Measurements from ENCODE around the gene DDX51.
A peak's percentile ranks its signal among the peaks of the same experiment; 100 is the strongest.
"Not testable (repeated sequence)": the region's sequence is repeated elsewhere in the genome, so short reads cannot be mapped to it uniquely, and the experiment has no call there.

Gene DDX51

DNA sequence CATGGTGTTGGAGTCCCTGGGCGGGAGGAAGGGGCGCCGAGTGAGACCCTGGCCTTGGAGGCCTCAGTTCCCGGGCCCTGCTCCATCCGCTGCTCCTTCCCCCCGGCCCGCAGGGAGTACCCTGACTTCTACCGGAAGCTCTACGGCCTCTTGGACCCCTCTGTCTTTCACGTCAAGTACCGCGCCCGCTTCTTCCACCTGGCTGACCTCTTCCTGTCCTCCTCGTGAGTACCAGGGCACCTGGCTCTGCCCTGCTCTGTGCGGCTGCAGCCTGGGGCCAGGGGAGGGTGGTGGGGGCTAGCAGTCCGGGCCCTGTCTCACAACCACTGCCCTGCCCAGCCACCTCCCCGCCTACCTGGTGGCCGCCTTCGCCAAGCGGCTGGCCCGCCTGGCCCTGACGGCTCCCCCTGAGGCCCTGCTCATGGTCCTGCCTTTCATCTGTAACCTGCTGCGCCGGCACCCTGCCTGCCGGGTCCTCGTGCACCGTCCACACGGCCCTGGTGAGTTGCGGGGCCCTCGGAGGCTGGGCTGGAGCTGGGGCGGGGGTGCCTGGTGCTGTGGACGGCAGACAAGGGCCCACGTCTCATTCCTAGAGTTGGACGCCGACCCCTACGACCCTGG lies 7.1 kb upstream of the DDX51 start:
- Histone ChIP-seq H3K4me3 (ENCODE audit: low read depth, low read length) (no peak overlapping the region), H3K36me3 (ENCODE audit: control insufficient read depth, insufficient read depth, low read length) (peaks cover 45% of the 10 kb centered on the region), H3K9ac (ENCODE audit: low read length) (no peak overlapping the region), H3K4me1 (ENCODE audit: control insufficient read depth, insufficient read depth, low read length) (peaks cover 5% of the 10 kb centered on the region; the same call in 1 of the 2 replicates), H3K27me3 (ENCODE audit: control insufficient read depth, insufficient read depth, low read length) (no peaks in the 10 kb centered on the region), H3K9me3 (ENCODE audit: control insufficient read depth, insufficient read depth, low read depth, low read length) (peaks cover 5% of the 10 kb centered on the region; the same call in 1 of the 2 replicates), H3K27ac (ENCODE audit: low read depth, low read length) (no peak overlapping the region)

DNA sequence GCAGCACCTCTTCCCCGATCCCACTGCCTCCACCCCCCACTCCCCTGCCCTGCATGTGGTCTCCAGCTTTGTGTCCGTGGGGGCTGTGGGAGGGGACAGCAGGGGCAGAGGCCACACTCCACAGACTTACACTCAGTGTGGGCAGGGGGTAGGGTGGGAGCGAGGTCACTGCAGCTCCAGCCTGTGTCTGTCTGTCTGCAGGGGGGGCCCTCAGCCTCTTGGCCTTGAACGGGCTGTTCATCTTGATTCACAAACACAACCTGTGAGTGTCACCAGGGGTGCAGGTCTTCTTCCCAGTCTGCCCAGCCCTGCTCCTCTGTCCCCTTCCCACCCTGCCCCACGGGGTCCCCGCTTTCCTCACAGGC lies 6.6 kb upstream of the DDX51 start:
- H3K36me3 ChIP-seq (ENCODE audit: control insufficient read depth, insufficient read depth, low read length) = peaks cover 42% of the 10 kb centered on the region
- H3K9me3 ChIP-seq (ENCODE audit: control insufficient read depth, insufficient read depth, low read depth, low read length) = no peaks in the 10 kb centered on the region
- no peak overlapping the region for H3K9ac ChIP-seq (ENCODE audit: low read length)
- no peak overlapping the region for H3K27ac ChIP-seq (ENCODE audit: low read depth, low read length)
- H3K4me1 ChIP-seq (ENCODE audit: control insufficient read depth, insufficient read depth, low read length) = peaks cover 5% of the 10 kb centered on the region; the same call in 1 of the 2 replicates
- H3K27me3 ChIP-seq (ENCODE audit: control insufficient read depth, insufficient read depth, low read length) = no peaks in the 10 kb centered on the region
- no peak overlapping the region for H3K4me3 ChIP-seq (ENCODE audit: low read depth, low read length)

DNA sequence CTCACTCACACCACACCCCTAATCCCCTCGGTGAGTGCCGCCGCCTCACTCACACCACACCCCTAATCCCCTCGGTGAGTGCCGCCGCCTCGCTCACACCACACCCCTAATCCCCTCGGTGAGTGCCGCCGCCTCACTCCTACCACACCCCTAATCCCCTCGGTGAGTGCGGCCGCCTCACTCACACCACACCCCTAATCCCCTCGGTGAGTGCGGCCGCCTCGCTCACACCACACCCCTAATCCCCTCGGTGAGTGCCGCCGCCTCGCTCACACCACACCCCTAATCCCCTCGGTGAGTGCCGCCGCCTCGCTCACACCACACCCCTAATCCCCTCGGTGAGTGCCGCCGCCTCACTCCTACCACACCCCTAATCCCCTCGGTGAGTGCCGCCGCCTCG lies 5.4 kb upstream of the DDX51 start:
- not testable (repeated sequence) for H3K27me3 ChIP-seq (ENCODE audit: control insufficient read depth, insufficient read depth, low read length); H3K4me1 ChIP-seq (ENCODE audit: control insufficient read depth, insufficient read depth, low read length); H3K4me3 ChIP-seq (ENCODE audit: low read depth, low read length); H3K9ac ChIP-seq (ENCODE audit: low read length); H3K9me3 ChIP-seq (ENCODE audit: control insufficient read depth, insufficient read depth, low read depth, low read length); H3K27ac ChIP-seq (ENCODE audit: low read depth, low read length)
- H3K36me3 ChIP-seq (ENCODE audit: control insufficient read depth, insufficient read depth, low read length) = peaks cover 41% of the 10 kb centered on the region

DNA sequence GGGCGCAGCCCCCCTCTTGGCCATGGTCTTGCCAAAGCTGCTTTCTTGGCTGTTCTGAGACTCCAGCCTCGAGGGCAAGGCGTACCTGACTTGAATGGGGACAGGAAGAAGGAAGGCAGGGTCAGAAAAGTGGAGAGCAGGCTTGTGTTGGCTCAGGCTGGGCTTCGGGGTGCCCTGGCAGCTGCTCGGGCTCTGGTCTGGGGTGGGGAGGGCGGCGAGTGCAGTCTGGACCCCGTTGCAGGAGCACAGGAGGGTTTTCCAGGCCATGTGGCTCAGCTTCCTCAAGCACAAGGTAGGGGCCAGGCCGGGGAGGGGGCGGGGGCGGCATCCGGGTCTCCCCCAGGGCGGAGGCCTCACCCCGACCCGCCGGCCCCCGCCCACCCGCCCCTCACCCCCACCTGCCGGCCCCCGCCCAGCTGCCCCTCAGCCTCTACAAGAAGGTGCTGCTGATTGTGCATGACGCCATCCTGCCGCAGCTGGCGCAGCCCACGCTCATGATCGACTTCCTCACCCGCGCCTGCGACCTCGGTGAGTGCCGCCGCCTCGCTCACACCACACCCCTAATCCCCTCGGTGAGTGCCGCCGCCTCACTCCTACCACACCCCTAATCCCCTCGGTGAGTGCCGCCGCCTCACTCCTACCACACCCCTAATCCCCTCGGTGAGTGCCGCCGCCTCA lies 4.4 kb upstream of the DDX51 start:
- Histone ChIP-seq H3K9me3 (ENCODE audit: control insufficient read depth, insufficient read depth, low read depth, low read length) (no peaks in the 10 kb centered on the region), H3K27me3 (ENCODE audit: control insufficient read depth, insufficient read depth, low read length) (no peaks in the 10 kb centered on the region), H3K27ac (ENCODE audit: low read depth, low read length) (no peak overlapping the region), H3K36me3 (ENCODE audit: control insufficient read depth, insufficient read depth, low read length) (peaks cover 41% of the 10 kb centered on the region), H3K4me1 (ENCODE audit: control insufficient read depth, insufficient read depth, low read length) (peaks cover 5% of the 10 kb centered on the region; the same call in 1 of the 2 replicates), H3K4me3 (ENCODE audit: low read depth, low read length) (no peak overlapping the region), H3K9ac (ENCODE audit: low read length) (no peak overlapping the region)

DNA sequence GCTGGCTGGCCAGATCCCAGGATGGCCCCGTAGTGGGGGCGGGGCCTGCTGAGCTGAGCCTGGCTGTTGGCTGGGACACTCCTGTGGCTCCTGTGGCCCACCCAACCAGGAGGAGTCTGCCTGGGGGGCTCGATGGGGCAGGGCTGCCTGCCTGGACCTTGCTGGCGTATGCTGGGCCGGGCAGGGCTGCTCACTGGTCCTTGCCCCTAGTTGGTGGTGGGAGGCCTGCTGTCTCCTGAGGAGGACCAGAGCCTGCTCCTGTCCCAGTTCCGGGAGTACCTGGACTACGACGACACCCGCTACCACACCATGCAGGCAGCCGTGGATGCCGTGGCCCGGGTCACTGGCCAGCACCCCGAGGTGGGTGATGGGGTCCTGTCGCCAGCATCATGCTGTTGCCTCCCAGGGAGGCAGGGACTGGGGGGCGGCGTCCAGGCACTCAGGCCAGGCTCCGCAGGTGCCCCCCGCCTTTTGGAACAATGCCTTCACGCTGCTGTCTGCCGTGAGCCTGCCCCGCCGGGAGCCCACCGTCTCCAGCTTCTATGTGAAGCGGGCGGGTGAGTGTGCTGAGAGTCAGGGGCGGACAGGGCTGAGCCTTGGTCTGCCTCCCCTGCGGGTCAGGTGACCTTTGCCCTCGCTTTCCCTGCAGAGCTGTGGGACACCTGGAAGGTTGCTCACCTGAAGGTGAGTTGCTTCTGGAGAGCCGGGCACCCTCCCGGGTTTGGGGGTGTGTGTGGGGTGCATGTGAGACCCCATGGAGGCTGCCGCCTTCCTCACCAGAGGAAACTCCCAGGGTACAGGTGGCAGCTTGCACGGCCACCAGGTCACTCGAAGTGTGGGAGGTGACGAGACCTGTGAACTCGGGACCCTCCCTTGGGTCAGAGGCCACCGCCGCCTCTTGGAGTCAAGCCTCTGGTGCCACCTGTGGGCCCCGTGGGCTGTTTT lies 3.6 kb upstream of the DDX51 start:
- Histone ChIP-seq H3K9ac (ENCODE audit: low read length) (no peak overlapping the region), H3K4me3 (ENCODE audit: low read depth, low read length) (no peak overlapping the region), H3K36me3 (ENCODE audit: control insufficient read depth, insufficient read depth, low read length) (peaks cover 41% of the 10 kb centered on the region), H3K27me3 (ENCODE audit: control insufficient read depth, insufficient read depth, low read length) (no peaks in the 10 kb centered on the region), H3K4me1 (ENCODE audit: control insufficient read depth, insufficient read depth, low read length) (peaks cover 7% of the 10 kb centered on the region; the same call in 1 of the 2 replicates), H3K27ac (ENCODE audit: low read depth, low read length) (no peak overlapping the region), H3K9me3 (ENCODE audit: control insufficient read depth, insufficient read depth, low read depth, low read length) (no peaks in the 10 kb centered on the region)

DNA sequence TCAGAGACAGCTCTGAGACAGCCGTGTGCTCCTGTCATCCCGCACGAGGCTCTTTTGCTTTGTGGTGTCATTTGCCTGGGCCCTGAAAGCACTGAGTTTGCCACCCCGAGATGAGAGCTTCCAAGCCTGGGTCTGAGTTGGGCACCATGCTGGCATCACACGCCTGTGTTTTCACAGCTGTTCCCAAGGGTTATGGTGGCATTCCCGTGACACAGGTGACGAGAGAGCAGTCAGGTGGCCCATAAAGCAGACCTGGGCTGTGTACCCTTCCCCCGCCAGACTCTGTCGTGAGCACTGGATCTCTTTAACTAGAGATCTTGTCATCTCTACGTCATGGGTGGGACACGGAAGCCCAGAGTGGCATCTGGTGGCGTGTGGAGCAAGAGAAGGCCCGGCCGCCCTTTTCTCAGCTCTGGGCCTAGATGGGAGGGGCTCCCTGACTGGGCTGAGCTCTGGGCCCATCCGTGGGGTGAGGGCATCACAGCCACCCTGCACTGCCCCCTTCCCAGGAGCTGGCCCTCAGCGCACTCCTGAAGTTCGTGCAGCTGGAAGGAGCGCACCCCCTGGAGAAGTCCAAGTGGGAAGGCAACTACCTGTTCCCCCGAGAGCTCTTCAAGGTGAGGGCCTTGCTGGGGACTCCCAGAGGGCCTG lies 2.8 kb upstream of the DDX51 start:
- Histone ChIP-seq H3K4me1 (ENCODE audit: control insufficient read depth, insufficient read depth, low read length) (peaks cover 7% of the 10 kb centered on the region; the same call in 1 of the 2 replicates), H3K9me3 (ENCODE audit: control insufficient read depth, insufficient read depth, low read depth, low read length) (no peaks in the 10 kb centered on the region), H3K4me3 (ENCODE audit: low read depth, low read length) (no peak overlapping the region), H3K27me3 (ENCODE audit: control insufficient read depth, insufficient read depth, low read length) (no peaks in the 10 kb centered on the region), H3K27ac (ENCODE audit: low read depth, low read length) (no peak overlapping the region), H3K9ac (ENCODE audit: low read length) (no peak overlapping the region), H3K36me3 (ENCODE audit: control insufficient read depth, insufficient read depth, low read length) (peaks cover 41% of the 10 kb centered on the region)

DNA sequence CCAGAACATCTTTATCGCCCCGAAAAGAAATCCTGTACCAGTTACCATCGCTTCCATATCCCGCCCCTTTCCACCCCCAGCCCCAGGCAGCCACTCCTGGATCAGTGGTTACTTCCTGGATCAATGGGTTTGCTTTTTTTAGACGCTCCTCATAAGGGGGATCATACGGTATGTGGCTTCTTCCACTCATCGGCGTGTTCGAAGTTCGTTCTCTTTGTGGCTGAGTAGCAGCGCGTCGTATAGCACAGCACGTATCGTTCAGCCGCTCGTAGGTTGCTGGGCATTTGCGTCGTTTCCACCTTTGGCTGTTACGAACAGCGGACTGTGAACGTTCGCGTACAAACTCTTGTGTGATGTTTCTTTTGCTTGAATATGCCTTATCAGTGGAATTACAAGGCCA lies 2.0 kb upstream of the DDX51 start:
- Histone ChIP-seq H3K27me3 (ENCODE audit: control insufficient read depth, insufficient read depth, low read length) (no peaks in the 10 kb centered on the region), H3K27ac (ENCODE audit: low read depth, low read length) (no peak overlapping the region), H3K4me3 (ENCODE audit: low read depth, low read length) (no peak overlapping the region), H3K4me1 (ENCODE audit: control insufficient read depth, insufficient read depth, low read length) (peaks cover 7% of the 10 kb centered on the region; the same call in 1 of the 2 replicates), H3K9me3 (ENCODE audit: control insufficient read depth, insufficient read depth, low read depth, low read length) (no peaks in the 10 kb centered on the region), H3K36me3 (ENCODE audit: control insufficient read depth, insufficient read depth, low read length) (peaks cover 41% of the 10 kb centered on the region), H3K9ac (ENCODE audit: low read length) (no peak overlapping the region)

DNA sequence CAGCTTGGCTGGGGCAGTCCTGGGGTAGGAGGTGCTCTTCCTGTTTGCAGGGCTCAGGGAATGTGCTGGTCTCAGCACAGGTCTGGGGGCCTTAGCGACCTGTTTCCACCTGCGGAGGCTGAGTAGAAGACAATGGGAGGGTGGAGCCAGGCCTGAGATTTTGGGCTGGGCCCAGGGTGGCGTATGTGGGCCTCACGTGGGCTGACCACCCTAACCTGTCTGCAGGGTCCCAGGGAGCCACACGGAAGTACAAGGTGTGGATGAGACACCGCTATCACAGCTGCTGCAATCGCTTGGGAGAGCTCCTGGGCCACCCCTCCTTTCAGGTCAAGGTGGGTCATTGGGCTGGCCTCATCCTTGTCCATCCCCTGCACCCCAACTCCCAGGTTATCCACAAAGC lies 1.2 kb upstream of the DDX51 start:
- no peak overlapping the region for H3K27ac ChIP-seq (ENCODE audit: low read depth, low read length)
- H3K9ac ChIP-seq (ENCODE audit: low read length) = peak overlapping the region; percentile 91
- peaks cover 7% of the 10 kb centered on the region; the same call in 1 of the 2 replicates for H3K4me1 ChIP-seq (ENCODE audit: control insufficient read depth, insufficient read depth, low read length)
- H3K36me3 ChIP-seq (ENCODE audit: control insufficient read depth, insufficient read depth, low read length) = peaks cover 45% of the 10 kb centered on the region
- no peaks in the 10 kb centered on the region for H3K27me3 ChIP-seq (ENCODE audit: control insufficient read depth, insufficient read depth, low read length)
- H3K4me3 ChIP-seq (ENCODE audit: low read depth, low read length) = peak overlapping the region; percentile 99
- no peaks in the 10 kb centered on the region for H3K9me3 ChIP-seq (ENCODE audit: control insufficient read depth, insufficient read depth, low read depth, low read length)

DNA sequence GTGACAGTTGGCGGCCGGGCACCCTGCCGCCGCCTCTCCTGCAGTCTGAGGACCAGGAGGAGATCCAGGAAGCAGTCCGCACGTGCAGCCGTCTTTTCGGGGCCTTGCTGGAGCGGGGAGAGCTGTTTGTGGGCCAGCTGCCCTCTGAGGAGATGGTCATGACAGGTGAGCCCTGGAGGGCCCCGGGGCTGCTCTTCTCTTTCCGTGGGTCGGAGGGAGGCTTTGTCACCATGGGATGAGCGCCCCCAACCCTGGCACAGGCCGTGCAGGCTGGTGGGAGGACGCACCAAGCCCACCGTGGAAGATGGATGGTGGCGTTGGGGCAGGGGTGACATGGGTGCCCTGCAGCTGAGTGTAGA lies 670 bp upstream of the DDX51 start:
- Histone ChIP-seq H3K9ac (ENCODE audit: low read length) (peak overlapping the region; percentile 91), H3K27me3 (ENCODE audit: control insufficient read depth, insufficient read depth, low read length) (no peaks in the 10 kb centered on the region), H3K4me3 (ENCODE audit: low read depth, low read length) (peak overlapping the region; percentile 99), H3K9me3 (ENCODE audit: control insufficient read depth, insufficient read depth, low read depth, low read length) (no peaks in the 10 kb centered on the region), H3K4me1 (ENCODE audit: control insufficient read depth, insufficient read depth, low read length) (peaks cover 7% of the 10 kb centered on the region; the same call in 1 of the 2 replicates), H3K27ac (ENCODE audit: low read depth, low read length) (0 out of 2 replicates have a peak overlapping the region, but pooled peaks have one; percentile 86), H3K36me3 (ENCODE audit: control insufficient read depth, insufficient read depth, low read length) (peaks cover 51% of the 10 kb centered on the region)

DNA sequence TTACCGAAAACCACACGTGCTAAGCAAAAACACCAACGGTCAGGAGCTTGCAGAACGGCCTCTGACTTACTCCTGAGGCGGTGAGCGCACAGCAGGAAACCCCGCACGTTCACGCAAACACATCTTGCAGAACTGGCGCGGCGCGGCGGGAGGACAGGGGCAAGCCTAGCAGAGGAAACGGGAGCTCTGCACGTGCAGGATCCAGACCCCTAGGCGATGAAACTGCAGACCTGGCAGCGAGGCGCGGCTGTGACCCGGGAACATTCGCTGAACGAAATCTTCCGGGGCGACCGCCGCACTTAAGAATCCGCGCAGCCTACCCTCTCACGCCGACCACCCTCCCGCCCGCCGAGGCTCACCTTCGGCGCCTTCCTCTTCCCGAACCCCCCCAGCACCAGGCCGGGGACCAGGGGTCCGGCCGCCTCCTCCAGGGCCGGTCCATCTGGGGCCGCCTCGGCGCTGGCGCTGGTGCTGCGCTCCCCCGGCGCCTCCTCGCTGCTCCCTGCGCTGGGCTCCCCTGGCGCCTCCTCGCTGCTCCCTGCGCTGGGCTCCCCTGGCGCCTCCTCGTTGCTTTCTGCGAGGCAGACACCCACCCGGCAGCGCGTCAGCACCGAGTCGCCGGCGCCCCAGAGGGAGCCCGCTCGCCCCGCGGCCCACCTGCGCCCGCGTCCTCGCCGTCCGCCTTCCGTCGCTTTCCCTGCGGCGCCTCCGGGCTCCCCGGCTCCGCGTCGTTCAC lies 615 bp downstream of the DDX51 start:
- peak overlapping the region; percentile 99 for H3K4me3 ChIP-seq (ENCODE audit: low read depth, low read length)
- no peaks in the 10 kb centered on the region for H3K9me3 ChIP-seq (ENCODE audit: control insufficient read depth, insufficient read depth, low read depth, low read length)
- peak overlapping the region; percentile 91 for H3K9ac ChIP-seq (ENCODE audit: low read length)
- H3K36me3 ChIP-seq (ENCODE audit: control insufficient read depth, insufficient read depth, low read length) = peaks cover 61% of the 10 kb centered on the region
- no peak overlapping the region for H3K27ac ChIP-seq (ENCODE audit: low read depth, low read length)
- peaks cover 7% of the 10 kb centered on the region; the same call in 1 of the 2 replicates for H3K4me1 ChIP-seq (ENCODE audit: control insufficient read depth, insufficient read depth, low read length)
- H3K27me3 ChIP-seq (ENCODE audit: control insufficient read depth, insufficient read depth, low read length) = no peaks in the 10 kb centered on the region

Data from HUES6 (cell line).